GM12865 (cell line): ENCODE data around the gene RAB40C.

Experiments used
- DNase-seq: peaks from one replicate; pipeline ENCODE4 v3.0.0; 2010; ENCODE audit warnings: low read depth
- H3K4me3 ChIP-seq: 2 replicates; pipeline ENCODE4 v1.5.1; 2011; ENCODE audit warnings: mild to moderate bottlenecking, low read depth, low read length, control low read depth
- TF ChIP-seq, protein P1 (sequence below): IDR thresholded peaks from 2 replicates; pipeline ENCODE4 v1.5.1; 2011; ENCODE audit warnings: low read length, control low read depth, low read depth, inconsistent platforms; ENCODE audit not compliant: insufficient read depth; ENCODE audit errors: missing control alignments

RAB40C gene

DNA sequence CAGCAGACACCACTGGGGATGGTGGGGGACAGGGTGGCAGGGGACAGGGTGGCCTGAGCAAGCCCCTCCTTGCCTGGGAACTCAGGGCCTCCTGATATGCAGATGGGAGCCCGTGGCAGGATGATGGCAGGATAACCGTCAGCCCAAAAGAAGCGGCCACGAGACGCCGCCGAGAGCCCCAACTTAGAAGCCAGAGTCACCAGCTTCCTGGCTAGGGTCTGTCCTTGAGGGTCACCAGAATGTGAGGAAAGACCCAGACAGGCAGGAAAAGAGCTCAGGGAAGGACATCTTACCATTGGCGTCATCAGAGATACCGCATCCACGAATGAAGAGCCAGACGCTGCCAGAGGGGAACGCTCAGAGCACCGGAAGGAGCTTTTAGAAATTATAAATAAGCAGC, 19.4 kb downstream of the RAB40C start:
- TF ChIP-seq, protein P1, sequence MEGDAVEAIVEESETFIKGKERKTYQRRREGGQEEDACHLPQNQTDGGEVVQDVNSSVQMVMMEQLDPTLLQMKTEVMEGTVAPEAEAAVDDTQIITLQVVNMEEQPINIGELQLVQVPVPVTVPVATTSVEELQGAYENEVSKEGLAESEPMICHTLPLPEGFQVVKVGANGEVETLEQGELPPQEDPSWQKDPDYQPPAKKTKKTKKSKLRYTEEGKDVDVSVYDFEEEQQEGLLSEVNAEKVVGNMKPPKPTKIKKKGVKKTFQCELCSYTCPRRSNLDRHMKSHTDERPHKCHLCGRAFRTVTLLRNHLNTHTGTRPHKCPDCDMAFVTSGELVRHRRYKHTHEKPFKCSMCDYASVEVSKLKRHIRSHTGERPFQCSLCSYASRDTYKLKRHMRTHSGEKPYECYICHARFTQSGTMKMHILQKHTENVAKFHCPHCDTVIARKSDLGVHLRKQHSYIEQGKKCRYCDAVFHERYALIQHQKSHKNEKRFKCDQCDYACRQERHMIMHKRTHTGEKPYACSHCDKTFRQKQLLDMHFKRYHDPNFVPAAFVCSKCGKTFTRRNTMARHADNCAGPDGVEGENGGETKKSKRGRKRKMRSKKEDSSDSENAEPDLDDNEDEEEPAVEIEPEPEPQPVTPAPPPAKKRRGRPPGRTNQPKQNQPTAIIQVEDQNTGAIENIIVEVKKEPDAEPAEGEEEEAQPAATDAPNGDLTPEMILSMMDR, result no peak
- no peak overlapping the region for H3K4me3 ChIP-seq
- no peak for DNase-seq

DNA sequence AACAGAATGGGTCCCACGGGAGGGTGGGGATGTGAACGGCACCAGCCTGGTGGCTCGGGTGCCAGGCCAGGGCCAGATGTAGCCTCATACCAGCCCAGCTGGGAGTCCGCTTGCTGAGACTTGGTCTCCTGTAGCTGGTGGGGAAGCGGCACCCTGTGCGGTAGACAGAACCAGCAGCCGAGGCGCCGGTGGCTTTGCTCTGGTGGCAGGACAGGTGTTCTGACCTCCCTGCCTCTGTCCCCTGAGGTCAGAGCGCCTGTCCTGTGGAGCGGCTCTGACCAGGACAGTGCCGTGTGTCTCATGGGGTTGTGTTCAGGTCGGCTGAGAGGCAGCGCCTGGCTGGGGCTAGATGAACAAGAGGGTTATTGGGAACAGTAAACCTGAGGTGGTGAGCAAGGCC, 20.1 kb downstream of the RAB40C start:
- no peak overlapping the region for H3K4me3 ChIP-seq
- TF ChIP-seq, protein P1, result no peak
- no peak for DNase-seq

DNA sequence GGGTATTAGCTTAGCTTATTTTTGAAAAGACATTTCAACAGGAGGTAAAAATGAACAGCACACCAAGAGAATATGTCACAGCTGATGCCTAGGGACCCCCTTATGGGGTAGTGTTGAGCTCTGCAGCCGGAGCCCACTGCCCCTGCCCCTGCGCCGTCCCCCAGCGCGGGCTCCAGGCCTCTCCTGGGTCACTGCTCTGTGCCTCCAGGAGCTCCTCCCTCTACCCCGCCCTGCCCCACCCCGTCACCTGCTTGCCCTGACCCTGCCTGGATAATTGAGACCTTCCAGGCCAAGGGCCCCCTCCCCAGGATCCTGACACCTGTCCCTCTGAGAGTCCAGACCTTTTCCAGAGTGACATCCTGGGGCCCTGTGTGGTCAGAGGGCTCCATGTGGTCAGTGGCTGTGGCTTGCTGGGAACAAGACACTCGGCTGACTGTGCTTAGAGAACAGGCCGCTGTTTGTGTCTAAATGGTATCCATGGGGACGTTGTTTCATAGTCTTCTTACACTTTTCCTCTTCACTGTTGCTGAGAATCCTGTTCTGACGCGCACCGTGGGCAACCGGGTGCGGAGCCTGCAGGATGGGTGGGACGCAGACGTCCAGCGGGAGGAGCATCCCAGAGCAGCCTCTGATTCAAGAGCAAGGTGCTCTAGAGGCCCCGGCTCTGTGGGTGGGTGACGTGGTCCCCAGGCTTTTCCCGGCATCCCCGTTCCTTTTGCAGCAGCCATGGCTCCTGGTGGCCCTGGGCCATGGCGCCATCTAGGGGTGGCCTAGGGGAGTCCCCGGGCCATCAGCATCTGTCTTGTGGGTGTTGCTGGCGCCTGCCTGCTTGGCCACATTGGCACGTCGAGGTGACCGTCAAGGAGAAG, 20.9 kb downstream of the RAB40C start:
- no peak overlapping the region for H3K4me3 ChIP-seq
- TF ChIP-seq, protein P1, result peak; percentile 57
- no peak for DNase-seq

DNA sequence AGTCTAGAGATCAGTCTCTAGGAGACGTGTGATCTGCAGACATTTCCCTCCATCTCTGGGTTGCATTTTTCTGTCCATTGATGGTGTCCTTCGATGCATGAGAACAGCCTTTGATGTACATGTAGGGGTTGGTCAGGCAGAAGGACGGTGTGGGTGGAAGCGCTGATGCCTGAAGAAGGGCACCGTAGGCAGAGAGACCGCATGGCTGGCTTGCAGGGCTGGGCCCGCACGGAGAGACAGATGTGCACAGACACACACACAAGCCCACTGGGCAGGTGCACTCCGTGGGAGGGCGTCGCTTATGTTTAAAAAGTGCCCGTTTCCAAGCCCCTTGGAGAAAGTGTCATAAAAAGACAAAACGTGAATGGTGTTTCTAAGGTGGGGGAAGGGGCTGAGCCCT, 25.3 kb downstream of the RAB40C start:
- DNase-seq, result no peak
- H3K4me3 ChIP-seq, result no peak overlapping the region
- TF ChIP-seq, protein P1, result no peak

DNA sequence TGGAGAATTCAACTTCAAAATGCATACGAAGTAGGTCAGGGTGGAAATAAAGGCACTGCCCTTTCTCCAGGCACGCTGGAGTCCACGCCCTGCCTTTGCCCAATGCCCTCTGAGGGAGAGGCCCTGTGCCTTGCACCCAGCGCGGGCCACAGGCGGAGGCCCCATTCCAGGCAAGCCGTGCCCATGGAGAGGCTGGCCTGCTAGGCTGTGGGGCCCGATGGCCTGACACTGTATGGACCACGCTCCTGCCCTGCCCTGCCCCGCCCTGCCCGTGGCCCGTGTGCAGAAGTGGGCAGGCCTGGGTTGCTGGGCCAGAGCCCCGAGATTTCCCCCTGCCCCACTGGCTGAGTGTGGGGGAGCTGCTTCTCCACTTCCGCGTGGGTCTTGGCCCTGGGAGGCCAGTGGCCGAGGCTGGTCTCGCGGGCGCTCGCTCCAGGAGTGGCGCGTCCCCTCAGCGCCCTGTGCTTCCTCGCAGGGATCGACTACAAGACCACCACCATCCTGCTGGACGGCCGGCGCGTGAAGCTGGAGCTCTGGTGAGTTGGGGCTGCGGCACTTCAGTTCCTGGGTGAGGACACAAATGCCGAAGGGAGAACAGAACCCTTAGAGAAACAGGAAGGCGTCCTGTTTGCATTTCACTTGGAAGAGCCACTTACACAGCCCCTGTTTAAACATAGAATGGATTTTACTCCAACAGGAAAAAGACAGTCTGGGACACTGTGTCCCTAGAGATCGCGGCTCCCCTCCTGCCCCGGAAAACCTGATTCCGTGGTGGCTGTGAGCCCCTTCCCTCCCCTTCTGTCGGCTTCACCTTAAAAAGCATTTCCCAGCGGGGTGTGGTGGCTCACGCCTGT, 27.1 kb downstream of the RAB40C start:
- TF ChIP-seq, protein P1, result no peak
- H3K4me3 ChIP-seq, result no peak overlapping the region
- DNase-seq, result no peak

DNA sequence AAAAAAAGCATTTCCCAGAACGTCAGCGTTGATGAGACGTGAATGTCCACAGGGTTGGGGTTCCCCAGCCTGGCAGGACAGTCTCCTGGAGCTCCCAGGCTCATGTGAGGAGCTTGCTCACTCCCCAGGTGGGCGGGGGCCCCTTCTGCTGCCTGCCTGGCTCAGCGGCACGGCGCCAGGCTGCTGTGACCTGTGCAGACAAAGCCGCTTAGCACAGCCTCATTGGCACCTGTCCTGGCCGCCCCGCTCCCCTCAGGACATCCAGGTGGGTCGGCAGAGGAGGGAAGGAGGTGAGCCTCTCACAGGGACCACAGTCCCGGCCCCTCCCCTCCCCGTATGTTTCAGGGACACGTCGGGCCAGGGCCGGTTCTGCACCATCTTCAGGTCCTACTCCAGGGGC, 28.0 kb downstream of the RAB40C start:
- no peak overlapping the region for H3K4me3 ChIP-seq
- DNase-seq, result no peak
- TF ChIP-seq, protein P1, result no peak
